GM12873 (cell line): ENCODE data around the gene ACTG2.

Source experiments
- TF ChIP-seq, protein P1 (sequence below): IDR thresholded peaks from 2 replicates; pipeline ENCODE4 v1.5.1; 2012; ENCODE audit warnings: low read depth, mild to moderate bottlenecking, moderate library complexity, low read length, control low read depth; ENCODE audit not compliant: insufficient read depth; ENCODE audit errors: missing control alignments

Gene ACTG2

GRCh38 chr2:73961823-73962615 is 69.2 kb downstream of the ACTG2 start:
- TF ChIP-seq, protein P1, sequence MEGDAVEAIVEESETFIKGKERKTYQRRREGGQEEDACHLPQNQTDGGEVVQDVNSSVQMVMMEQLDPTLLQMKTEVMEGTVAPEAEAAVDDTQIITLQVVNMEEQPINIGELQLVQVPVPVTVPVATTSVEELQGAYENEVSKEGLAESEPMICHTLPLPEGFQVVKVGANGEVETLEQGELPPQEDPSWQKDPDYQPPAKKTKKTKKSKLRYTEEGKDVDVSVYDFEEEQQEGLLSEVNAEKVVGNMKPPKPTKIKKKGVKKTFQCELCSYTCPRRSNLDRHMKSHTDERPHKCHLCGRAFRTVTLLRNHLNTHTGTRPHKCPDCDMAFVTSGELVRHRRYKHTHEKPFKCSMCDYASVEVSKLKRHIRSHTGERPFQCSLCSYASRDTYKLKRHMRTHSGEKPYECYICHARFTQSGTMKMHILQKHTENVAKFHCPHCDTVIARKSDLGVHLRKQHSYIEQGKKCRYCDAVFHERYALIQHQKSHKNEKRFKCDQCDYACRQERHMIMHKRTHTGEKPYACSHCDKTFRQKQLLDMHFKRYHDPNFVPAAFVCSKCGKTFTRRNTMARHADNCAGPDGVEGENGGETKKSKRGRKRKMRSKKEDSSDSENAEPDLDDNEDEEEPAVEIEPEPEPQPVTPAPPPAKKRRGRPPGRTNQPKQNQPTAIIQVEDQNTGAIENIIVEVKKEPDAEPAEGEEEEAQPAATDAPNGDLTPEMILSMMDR, result no peak

DNA sequence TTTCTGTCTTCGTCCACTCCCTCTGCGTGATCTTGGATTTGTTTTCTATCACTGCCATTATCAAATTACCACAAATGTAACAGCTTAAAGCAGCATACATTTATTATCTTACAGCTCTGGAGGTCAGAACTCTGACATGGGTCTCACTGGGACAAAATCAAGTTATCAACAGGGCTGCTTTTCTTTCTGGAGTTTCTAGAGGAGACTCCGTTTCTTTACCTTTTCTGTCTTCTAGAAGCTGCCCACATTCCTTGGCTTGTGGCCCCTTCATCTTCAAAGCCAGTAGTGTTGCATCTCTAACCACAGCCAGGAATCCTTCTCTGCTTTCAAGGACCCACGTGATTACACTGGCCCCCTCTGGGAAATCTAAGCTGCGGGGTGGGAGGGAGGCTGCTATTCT is 70.0 kb downstream of the ACTG2 start:
- TF ChIP-seq, protein P1, result no peak

GRCh38 chr2:73963385-73964120 is 70.7 kb downstream of the ACTG2 start:
- TF ChIP-seq, protein P1, result no peak

DNA sequence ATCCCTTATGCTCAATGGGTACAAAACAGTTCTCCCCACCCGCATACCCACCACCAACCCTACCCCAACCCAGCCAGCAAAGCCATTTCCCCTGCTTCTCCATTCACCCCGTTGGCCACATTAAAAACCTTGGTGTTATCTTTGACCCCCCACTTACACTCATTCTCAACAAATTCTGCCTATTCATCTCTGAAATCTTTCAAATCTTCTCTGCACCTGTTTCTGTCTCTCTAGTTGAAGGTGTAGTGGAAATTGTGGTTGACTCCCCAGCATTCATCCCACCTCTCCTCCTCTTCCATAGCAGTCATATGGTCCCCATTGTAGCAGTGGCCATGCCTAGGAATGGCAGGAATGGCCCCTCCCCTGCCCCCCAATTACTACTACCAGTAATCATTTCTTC is 71.4 kb downstream of the ACTG2 start:
- TF ChIP-seq, protein P1, result no peak

DNA sequence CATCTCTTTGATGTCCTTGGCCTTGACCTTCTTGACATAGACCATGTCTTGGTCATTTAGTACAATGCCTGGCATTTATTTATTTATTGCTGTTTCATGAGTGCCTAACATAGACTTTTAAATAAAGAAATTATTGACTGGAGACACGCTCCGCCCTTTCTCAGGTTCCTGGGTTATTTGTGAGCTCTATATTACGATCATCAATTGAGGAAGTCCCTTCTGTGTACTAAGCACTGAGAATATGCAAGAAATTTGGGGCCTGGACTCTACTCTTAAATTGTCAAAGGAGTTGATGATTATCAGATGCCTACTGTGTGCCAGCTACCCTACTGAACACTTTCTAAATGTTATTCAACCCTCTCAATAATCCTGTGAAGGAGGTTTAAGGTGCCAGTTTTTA is 72.2 kb downstream of the ACTG2 start:
- TF ChIP-seq, protein P1, result no peak

GRCh38 chr2:73968357-73968937 is 75.6 kb downstream of the ACTG2 start:
- TF ChIP-seq, protein P1, result no peak

GRCh38 chr2:73969356-73969755 is 76.5 kb downstream of the ACTG2 start:
- TF ChIP-seq, protein P1, result no peak
